Measurements from ENCODE around the gene PHACTR1.

GRCh38 chr6:13189710-13190109 lies 473.1 kb downstream of the PHACTR1 start:
- TF ChIP-seq CTCF (IDR thresholded peaks at IDR 0.05) (no peak), EP300 (IDR thresholded peaks at IDR 0.05; ENCODE audit: low read depth) (no peak), POLR2A (IDR thresholded peaks at IDR 0.05) (no peak), POLR2AphosphoS5 (IDR thresholded peaks at IDR 0.05) (no peak)
